Parathyroid adenoma (tissue), 2 donors: Measurements from ENCODE around the gene ITIH4.

Source experiments
- H2AFZ ChIP-seq: fragments of 300-600 bp; sonication (generic); one replicate; pipeline ENCODE4 v1.7.0; 2017; ENCODE audit warnings: antibody characterized with exemption, mild to moderate bottlenecking
- H3K27ac ChIP-seq: fragments of 300-600 bp; sonication (generic); one replicate; pipeline ENCODE4 v1.7.0; 2017
- H3K27me3 ChIP-seq: fragments of 300-600 bp; sonication (generic); one replicate; pipeline ENCODE4 v1.7.0; 2017; ENCODE audit warnings: low read length; ENCODE audit not compliant: control insufficient read depth, insufficient read depth
- H3K36me3 ChIP-seq: fragments of 300-600 bp; sonication (generic); one replicate; pipeline ENCODE4 v1.7.0; 2017; ENCODE audit warnings: low read length; ENCODE audit not compliant: control insufficient read depth, insufficient read depth
- H3K4me1 ChIP-seq: fragments of 300-600 bp; sonication (generic); one replicate; pipeline ENCODE4 v1.7.0; 2017; ENCODE audit warnings: control low read depth
- H3K4me2 ChIP-seq: fragments of 300-600 bp; sonication (generic); one replicate; pipeline ENCODE4 v1.7.0; 2017; ENCODE audit warnings: low read length
- H3K4me3 ChIP-seq: fragments of 300-600 bp; sonication (generic); one replicate; pipeline ENCODE4 v1.7.0; 2017; ENCODE audit warnings: low read depth, low read length
- H3K79me2 ChIP-seq: fragments of 300-600 bp; sonication (generic); one replicate; pipeline ENCODE4 v1.7.0; 2017; ENCODE audit warnings: control low read depth
- H3K9ac ChIP-seq: fragments of 300-600 bp; sonication (generic); one replicate; pipeline ENCODE4 v1.7.0; 2017; ENCODE audit warnings: mild to moderate bottlenecking
- H3K9me3 ChIP-seq: fragments of 300-600 bp; sonication (generic); one replicate; pipeline ENCODE4 v1.7.0; 2017; ENCODE audit warnings: low read length; ENCODE audit not compliant: control insufficient read depth
- TF ChIP-seq, protein P1 (sequence below): fragments of 300-600 bp; sonication (generic); IDR thresholded peaks from one replicate; pipeline ENCODE4 v1.7.0; 2017; ENCODE audit warnings: antibody characterized with exemption, mild to moderate bottlenecking
- donor health status: primary hyperparathyroidism.

The ITIH4 gene

DNA sequence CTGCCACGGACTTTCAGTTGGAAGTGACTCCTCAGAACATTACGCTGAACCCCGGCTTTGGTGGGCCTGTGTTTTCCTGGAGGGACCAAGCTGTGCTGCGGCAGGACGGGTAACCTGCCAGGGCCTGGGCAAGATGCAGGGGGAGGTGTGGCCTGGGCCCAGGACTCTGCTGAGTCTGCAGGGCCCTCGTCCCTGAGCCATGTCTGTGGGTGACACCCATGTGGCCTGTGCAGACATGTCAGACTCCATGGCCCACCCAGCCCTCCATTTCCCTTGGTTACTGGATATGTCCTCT, 40.8 kb downstream of the ITIH4 start:
- Histone ChIP-seq H2AFZ (no peak overlapping the region), H3K27ac (no peak overlapping the region), H3K36me3 (no peaks in the 10 kb centered on the region), H3K4me1 (no peaks in the 10 kb centered on the region), H3K9ac (no peak overlapping the region), H3K27me3 (no peaks in the 10 kb centered on the region), H3K4me2 (no peak overlapping the region), H3K79me2 (no peaks in the 10 kb centered on the region), H3K4me3 (no peak overlapping the region), H3K9me3 (no peaks in the 10 kb centered on the region)
- TF ChIP-seq, protein P1, sequence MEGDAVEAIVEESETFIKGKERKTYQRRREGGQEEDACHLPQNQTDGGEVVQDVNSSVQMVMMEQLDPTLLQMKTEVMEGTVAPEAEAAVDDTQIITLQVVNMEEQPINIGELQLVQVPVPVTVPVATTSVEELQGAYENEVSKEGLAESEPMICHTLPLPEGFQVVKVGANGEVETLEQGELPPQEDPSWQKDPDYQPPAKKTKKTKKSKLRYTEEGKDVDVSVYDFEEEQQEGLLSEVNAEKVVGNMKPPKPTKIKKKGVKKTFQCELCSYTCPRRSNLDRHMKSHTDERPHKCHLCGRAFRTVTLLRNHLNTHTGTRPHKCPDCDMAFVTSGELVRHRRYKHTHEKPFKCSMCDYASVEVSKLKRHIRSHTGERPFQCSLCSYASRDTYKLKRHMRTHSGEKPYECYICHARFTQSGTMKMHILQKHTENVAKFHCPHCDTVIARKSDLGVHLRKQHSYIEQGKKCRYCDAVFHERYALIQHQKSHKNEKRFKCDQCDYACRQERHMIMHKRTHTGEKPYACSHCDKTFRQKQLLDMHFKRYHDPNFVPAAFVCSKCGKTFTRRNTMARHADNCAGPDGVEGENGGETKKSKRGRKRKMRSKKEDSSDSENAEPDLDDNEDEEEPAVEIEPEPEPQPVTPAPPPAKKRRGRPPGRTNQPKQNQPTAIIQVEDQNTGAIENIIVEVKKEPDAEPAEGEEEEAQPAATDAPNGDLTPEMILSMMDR: no peak

DNA sequence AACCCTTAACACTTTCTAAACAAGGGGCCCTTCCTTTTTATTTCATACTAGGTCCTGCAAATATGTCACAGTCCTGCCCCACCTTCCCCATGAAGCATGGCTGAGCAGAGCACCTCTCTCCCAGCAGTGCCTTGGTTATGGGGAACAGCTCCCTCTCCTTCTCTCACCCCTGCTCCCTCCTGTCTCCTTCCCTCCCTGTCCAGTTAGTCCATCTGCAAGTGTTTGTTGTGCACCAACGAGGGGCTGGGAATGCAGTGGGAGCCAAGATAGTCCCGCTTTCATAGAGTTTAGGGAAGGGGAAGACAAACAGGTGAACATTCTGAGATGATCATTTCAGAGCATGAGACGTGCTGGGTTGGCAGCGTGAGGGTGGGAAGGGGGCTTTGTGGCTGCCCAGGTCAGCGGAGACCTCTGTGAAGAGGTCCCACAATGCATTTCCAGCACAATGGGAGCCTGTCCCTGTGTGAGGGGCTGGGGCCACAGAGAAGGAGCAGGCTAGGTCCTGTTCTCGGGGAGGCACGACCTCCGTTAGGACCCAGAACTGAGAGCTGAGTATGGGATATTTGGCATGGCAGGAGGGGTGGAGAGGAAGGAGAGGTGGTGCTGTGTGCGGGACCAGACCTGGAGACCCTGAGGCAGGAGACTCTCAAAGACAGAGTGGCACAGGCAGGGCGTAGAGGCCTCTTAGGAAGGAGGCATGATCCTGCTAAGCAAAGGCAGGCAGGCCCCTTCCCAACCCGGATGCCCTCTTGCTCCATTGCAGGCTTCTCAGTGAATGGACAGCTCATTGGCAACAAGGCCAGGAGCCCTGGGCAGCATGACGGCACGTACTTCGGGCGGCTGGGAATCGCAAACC, 41.4 kb downstream of the ITIH4 start:
- no peak overlapping the region for H3K4me2 ChIP-seq
- no peaks in the 10 kb centered on the region for H3K27me3 ChIP-seq
- no peaks in the 10 kb centered on the region for H3K36me3 ChIP-seq
- TF ChIP-seq, protein P1: no peak
- H3K4me3 ChIP-seq: no peak overlapping the region
- H3K9me3 ChIP-seq: no peaks in the 10 kb centered on the region
- H2AFZ ChIP-seq: no peak overlapping the region
- no peaks in the 10 kb centered on the region for H3K4me1 ChIP-seq
- H3K79me2 ChIP-seq: no peaks in the 10 kb centered on the region
- H3K9ac ChIP-seq: no peak overlapping the region
- H3K27ac ChIP-seq: no peak overlapping the region

DNA sequence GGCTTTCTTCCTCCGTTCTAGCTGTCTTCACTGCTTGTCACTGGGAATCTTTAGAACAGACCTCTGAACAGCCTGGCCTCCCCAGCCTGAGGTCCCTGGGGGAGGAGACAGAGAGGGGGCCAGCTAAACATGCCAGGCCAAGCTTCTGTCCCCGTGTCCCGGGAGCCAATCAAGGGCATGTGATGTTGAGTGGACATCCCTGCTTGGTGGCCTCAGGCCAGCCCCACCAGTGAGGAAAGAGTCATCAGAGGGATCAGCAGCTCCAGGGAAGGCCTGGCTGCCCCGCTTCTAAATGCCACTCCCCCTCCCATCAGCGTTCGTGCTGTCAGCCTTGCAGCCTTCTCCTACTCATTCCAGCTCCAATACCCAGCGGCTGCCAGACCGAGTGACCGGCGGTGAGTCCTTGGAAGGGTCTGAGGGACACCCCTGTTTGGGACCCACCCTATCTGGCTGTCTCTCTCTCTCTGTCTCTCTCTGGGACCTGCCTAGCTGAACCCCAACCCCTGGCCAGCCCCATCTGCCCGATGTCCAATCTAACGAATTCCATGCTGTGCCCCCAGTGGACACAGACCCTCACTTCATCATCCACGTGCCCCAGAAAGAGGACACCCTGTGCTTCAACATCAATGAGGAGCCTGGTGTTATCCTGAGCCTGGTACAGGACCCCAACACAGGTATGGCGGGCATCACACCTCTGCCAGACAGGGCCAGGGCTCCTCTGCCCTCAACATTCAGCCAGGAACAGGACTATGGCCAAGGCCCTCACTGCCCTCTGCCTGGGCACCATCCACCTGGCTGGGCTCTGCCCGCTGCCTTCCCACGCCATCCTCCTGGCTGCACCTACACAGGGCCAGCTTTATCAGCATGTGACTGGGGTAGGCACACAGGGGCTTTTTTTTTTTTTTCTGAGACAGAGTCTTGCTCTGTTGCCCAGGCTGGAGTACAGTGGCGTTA, 42.5 kb downstream of the ITIH4 start:
- TF ChIP-seq, protein P1: no peak
- Histone ChIP-seq H3K9me3 (no peaks in the 10 kb centered on the region), H3K4me2 (no peak overlapping the region), H3K36me3 (no peaks in the 10 kb centered on the region), H2AFZ (no peak overlapping the region), H3K4me3 (no peak overlapping the region), H3K4me1 (no peaks in the 10 kb centered on the region), H3K27me3 (no peaks in the 10 kb centered on the region), H3K9ac (no peak overlapping the region), H3K79me2 (no peaks in the 10 kb centered on the region), H3K27ac (no peak overlapping the region)

DNA sequence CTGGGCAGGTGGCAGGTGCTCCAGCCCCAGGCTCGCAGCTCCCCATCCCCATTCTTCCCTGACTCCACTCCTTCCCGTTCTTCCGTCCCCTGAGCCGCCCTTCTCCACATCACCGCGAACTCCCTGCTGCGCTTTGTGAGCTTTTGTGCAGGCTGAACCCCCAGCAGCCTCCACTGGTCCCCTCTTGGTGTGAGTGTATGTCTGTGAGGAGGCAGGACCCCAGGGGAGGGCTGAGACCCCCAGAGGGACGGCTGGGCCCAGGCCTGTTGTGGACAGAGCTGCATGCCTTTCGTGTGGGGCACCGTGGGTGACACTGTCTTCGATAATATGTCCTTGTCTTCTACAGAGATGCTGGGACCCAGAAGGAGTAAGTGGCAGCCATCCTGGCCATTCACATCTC, 43.2 kb downstream of the ITIH4 start:
- Histone ChIP-seq H3K27ac (no peak overlapping the region), H3K79me2 (no peaks in the 10 kb centered on the region), H2AFZ (no peak overlapping the region), H3K4me1 (no peaks in the 10 kb centered on the region), H3K27me3 (no peaks in the 10 kb centered on the region), H3K9ac (no peak overlapping the region), H3K9me3 (no peaks in the 10 kb centered on the region), H3K4me2 (no peak overlapping the region), H3K36me3 (no peaks in the 10 kb centered on the region), H3K4me3 (no peak overlapping the region)
- TF ChIP-seq, protein P1: no peak
